ENCODE results near the gene SUPT7L. TPM values are rescaled to one million over a fixed set of nuclear protein-coding genes. Genes with fewer than 3 reads are reported as not detected.

The SUPT7L gene
- total and polyA plus RNA-seq, 9 donors: 20.4 to 37.7 (median 24.5) TPM

DNA sequence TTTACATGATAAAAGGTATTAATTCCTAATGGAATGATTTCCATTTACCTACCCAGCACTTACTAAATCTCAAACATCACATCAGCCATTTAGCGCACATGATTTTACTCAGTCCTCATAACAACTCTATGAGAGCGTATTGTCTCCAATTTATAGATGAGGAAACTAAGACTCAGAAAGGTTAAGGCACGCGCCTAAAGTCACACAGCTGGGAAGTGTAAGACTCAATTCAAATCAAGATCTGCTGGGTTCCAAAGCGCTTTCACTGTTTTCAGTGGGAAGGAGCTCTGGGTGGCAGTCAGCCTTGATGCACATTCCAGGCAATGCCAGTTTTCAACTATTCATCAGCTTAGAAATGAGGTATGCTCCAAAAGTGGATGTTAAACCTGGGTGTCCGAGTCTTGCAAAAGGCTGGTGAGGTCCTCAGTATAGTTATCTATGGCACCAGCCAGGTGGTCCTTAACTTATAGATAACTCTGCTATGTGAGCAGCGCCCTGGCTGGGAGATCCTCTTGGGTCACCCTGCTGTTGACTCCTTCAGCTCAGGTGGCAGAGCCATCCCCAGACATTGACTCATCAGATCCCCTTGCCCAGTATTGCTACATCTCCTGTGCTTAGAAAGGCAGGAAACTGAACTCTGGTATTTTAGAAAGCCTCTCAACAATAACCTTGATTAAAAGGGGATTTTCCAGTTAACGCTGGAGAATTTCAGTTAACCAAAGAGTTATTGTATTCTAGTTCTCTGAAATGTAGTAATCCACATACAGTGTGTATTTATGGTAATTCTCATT, 47.4 kb upstream of the SUPT7L start:
- H3K9me3 ChIP-seq: no peaks in the 10 kb centered on the region
- no peaks in the 10 kb centered on the region for H3K36me3 ChIP-seq
- DNase-seq: no peak
- H3K27ac ChIP-seq: no peak overlapping the region
- no peaks in the 10 kb centered on the region for H3K27me3 ChIP-seq
- no peak overlapping the region for H3K4me3 ChIP-seq
- H3K4me1 ChIP-seq (ENCODE audit: insufficient read depth): peaks cover 17% of the 10 kb centered on the region
- 91 to 94% (median 92%) methylated on average over 8 of the region's 8 CpGs for WGBS, 3 donors
- TF ChIP-seq, protein P1, sequence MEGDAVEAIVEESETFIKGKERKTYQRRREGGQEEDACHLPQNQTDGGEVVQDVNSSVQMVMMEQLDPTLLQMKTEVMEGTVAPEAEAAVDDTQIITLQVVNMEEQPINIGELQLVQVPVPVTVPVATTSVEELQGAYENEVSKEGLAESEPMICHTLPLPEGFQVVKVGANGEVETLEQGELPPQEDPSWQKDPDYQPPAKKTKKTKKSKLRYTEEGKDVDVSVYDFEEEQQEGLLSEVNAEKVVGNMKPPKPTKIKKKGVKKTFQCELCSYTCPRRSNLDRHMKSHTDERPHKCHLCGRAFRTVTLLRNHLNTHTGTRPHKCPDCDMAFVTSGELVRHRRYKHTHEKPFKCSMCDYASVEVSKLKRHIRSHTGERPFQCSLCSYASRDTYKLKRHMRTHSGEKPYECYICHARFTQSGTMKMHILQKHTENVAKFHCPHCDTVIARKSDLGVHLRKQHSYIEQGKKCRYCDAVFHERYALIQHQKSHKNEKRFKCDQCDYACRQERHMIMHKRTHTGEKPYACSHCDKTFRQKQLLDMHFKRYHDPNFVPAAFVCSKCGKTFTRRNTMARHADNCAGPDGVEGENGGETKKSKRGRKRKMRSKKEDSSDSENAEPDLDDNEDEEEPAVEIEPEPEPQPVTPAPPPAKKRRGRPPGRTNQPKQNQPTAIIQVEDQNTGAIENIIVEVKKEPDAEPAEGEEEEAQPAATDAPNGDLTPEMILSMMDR (IDR thresholded peaks at IDR 0.05): no peak
- TF ChIP-seq EP300 (IDR thresholded peaks at IDR 0.05) (no peak), POLR2A (IDR thresholded peaks at IDR 0.05) (no peak)
- intact Hi-C loops (cut with DNase I): loop anchor here in 1 of 4 donors (10.0 kb wide), 1 partner anchor 174 kb away; no protein-coding TSS in a partner anchor

DNA sequence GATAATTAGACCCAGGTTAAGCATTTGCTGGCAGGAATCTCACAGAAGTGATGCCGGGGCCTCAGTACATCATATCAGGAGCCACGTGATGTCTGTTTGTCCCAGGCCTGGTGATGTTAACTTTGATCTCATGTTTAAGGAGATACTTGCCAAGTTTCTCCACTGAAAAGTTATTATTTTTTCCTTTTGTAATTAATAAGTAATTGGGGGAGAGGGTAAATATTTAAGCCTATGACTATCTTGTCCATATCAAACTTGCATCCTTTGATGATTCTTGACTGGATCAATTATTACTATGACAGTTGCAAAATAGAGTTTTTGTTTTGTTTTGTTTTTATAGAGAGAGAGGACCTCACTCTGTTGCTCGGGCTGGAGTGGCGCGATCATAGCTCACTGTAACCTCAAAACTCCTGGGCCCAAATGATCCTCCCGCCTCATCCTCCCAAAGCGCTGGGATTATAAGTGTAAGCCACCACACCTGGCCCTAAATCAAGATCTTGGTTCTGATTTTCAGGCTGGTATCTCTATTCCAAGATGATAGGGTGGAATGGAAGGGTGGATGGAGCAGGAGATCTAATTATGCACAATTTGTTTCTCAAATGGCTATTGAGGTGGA, 46.7 kb upstream of the SUPT7L start:
- 88 to 93% (median 90%) methylated on average over 7 of the region's 7 CpGs for WGBS, 3 donors
- Histone ChIP-seq H3K27ac (no peak overlapping the region), H3K36me3 (no peaks in the 10 kb centered on the region), H3K4me1 (ENCODE audit: insufficient read depth) (peaks cover 17% of the 10 kb centered on the region), H3K9me3 (no peaks in the 10 kb centered on the region), H3K4me3 (no peak overlapping the region), H3K27me3 (no peaks in the 10 kb centered on the region)
- intact Hi-C loops (cut with DNase I): loop anchor here (5.0 to 10.0 kb wide), 4 partner anchors 65 to 745 kb away; partner anchors contain the start of genes FOSL2 (in 2 of the 4) and MRPL33 (in 1 of the 4)
- no peak for TF ChIP-seq POLR2A (IDR thresholded peaks at IDR 0.05)
- no peak for TF ChIP-seq EP300 (IDR thresholded peaks at IDR 0.05)
- TF ChIP-seq, protein P1 (IDR thresholded peaks at IDR 0.05): no peak
- no peak for DNase-seq

DNA sequence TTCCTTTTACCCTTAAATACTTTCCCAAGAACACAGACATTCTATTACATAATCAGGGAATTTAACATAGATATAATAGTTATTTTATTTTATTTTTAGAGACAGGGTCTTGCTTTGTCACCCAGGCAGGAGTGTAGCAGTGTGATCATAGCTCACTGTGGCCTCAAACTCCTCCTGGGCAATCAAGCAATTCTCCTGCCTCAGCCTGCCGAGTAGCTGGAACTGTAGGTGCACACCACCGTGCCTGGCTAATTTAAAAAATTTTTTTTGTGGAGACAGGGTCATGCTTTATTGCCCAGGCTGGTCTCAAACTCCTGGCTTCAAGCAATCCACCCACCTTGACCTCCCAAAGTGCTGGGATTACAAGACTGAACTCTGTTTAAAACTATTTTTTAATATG, 45.9 kb upstream of the SUPT7L start:
- no peak for DNase-seq
- no peak overlapping the region for H3K27ac ChIP-seq
- no peak overlapping the region for H3K4me3 ChIP-seq
- 54 to 77% (median 65%) methylated on average over 2 of the region's 2 CpGs for WGBS, 3 donors
- no peaks in the 10 kb centered on the region for H3K36me3 ChIP-seq
- TF ChIP-seq, protein P1 (IDR thresholded peaks at IDR 0.05): no peak
- H3K9me3 ChIP-seq: no peaks in the 10 kb centered on the region
- no peaks in the 10 kb centered on the region for H3K27me3 ChIP-seq
- intact Hi-C loops (cut with DNase I): loop anchor here (5.0 to 10.0 kb wide), 3 partner anchors 65 to 745 kb away; partner anchors contain the start of genes FOSL2 (in 2 of the 4) and MRPL33 (in 1 of the 4)
- H3K4me1 ChIP-seq (ENCODE audit: insufficient read depth): peaks cover 17% of the 10 kb centered on the region

DNA sequence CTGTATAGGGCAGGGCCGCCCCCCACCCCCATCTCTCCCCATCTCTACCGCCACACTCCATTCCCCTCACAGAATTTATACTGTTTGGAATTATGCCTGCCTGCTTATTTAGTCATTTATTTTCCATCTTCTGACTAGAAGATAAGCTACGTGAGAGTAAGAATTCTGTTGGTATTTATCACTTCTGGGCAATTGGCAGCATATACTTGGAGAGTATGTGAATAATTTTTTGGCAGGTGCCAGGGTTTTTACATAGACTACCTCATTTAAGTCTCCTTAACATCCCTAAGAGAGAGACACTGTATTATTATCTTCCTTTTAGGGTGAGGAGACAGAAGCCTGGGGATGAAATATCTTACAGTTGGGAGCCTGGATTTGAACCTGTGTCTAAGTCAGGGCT, 45.3 kb upstream of the SUPT7L start:
- no peak for TF ChIP-seq POLR2A (IDR thresholded peaks at IDR 0.05)
- no peak for TF ChIP-seq EP300 (IDR thresholded peaks at IDR 0.05)
- TF ChIP-seq, protein P1 (IDR thresholded peaks at IDR 0.05): no peak
- Histone ChIP-seq H3K36me3 (no peaks in the 10 kb centered on the region), H3K4me3 (no peak overlapping the region), H3K4me1 (ENCODE audit: insufficient read depth) (peaks cover 17% of the 10 kb centered on the region), H3K27ac (peak overlapping the region; percentile 66 to 78), H3K9me3 (no peaks in the 10 kb centered on the region), H3K27me3 (no peaks in the 10 kb centered on the region)
- intact Hi-C loops (cut with DNase I): loop anchor here (5.0 to 10.0 kb wide), 3 partner anchors 66 to 746 kb away; partner anchors contain the start of genes FOSL2 (in 2 of the 4) and MRPL33 (in 1 of the 4)
- no peak for DNase-seq
- WGBS, 3 donors: 53 to 74% (median 71%) methylated on average over 3 of the region's 3 CpGs
